Heart left ventricle (tissue), 16 donors: ENCODE measurements around the gene TPD52L2. TPM values are rescaled to one million over a fixed set of nuclear protein-coding genes. Genes with fewer than 3 reads are reported as not detected.

ENCODE experiments used
- ATAC-seq, 4 donors: fragments of 200-7000 bp; cut with Tn5 transposase; one replicate each; pipeline ENCODE4 v1.9.1; 2020 to 2022; ENCODE audit warnings: moderate library complexity in 4 of 4, mild to moderate bottlenecking in 3 of 4, moderate number of reproducible peaks in 1 of 4
- DNase-seq, 5 donors: peaks; one replicate each; pipeline ENCODE4 v3.0.0-alpha.2; 2020
- H3K27ac ChIP-seq, 12 donors: fragments of 200-600 bp; sonication (generic) in 4 of 12; one replicate each; pipeline versions ENCODE4 v1.5.0 to v1.8.0; 2016 to 2022; ENCODE audit warnings: mild to moderate bottlenecking in 2 of 12
- H3K27me3 ChIP-seq, 9 donors: fragments of 200-600 bp; sonication (generic) in 2 of 9; one replicate each; pipeline versions ENCODE4 v1.5.1 to v1.8.0; 2016 to 2022; ENCODE audit warnings: mild to moderate bottlenecking in 3 of 9
- H3K36me3 ChIP-seq, 9 donors: fragments of 200-600 bp; sonication (generic) in 2 of 9; one replicate each; pipeline versions ENCODE4 v1.5.0 to v1.8.0; 2018 to 2022; ENCODE audit warnings: mild to moderate bottlenecking in 2 of 9
- H3K4me1 ChIP-seq, 12 donors: fragments of 200-600 bp; sonication (generic) in 4 of 12; one replicate each; pipeline versions ENCODE4 v1.5.0 to v1.8.0; 2016 to 2022; ENCODE audit warnings: mild to moderate bottlenecking in 3 of 12
- H3K4me3 ChIP-seq, 12 donors: fragments of 200-600 bp; sonication (generic) in 4 of 12; one replicate each; pipeline versions ENCODE4 v1.5.0 to v1.8.0; 2017 to 2022; ENCODE audit warnings: mild to moderate bottlenecking in 9 of 12, moderate library complexity in 4 of 12
- H3K9me3 ChIP-seq, 12 donors: fragments of 200-600 bp; sonication (generic) in 4 of 12; one replicate each; pipeline versions ENCODE4 v1.5.0 to v1.8.0; 2016 to 2022; ENCODE audit warnings: mild to moderate bottlenecking in 1 of 12
- POLR2A ChIP-seq, 2 donors: fragments of 450-650 bp; IDR thresholded peaks; one replicate each; pipeline ENCODE4 v1.6.1; 2017; ENCODE audit warnings: antibody characterized with exemption in 2 of 2, mild to moderate bottlenecking in 2 of 2, moderate library complexity in 2 of 2
- WGBS, 4 donors: extraction: QIAGEN DNeasy Blood & Tissue Kit in 2 of 4; methylation state at CpG; one replicate each; pipeline versions ENCODE4 v1.1.5 to v1.1.7; 2013 to 2018; 5-methylcytosine and 5-hydroxymethylcytosine counted together
- intact Hi-C, 10 donors: fragments of 100-400 bp; cut with DNase I; formaldehyde crosslinking; loops; one replicate each; pipeline versions ENCODE4 v1.11.1 to v1.14.2; 2022
- polyA plus RNA-seq, 2 donors: library from polyadenylated mRNA; stranded (reverse); fragments of 200-250 nt; gene quantifications; one replicate each; pipeline ENCODE4 v1.2.3, GENCODE V29; 2013
- total RNA-seq, 9 donors: library from RNA; depleted of rRNA in 2 of 9; stranded (reverse); fragments of >200 nt in 2 of 9; fragmentation: NEBNext Ultra II Directional in 3 of 9; extraction: Animal tissue kit (Norgen Biotek cat#: 25700) in 3 of 9; gene quantifications; one replicate each; pipeline versions ENCODE4 v1.1.0 to v1.2.4, GENCODE V29; 2016 to 2023
- TF ChIP-seq, protein P1 (sequence below), 12 donors: fragments of 200-600 bp; sonication (generic) in 4 of 12; IDR thresholded peaks; one replicate each; pipeline versions ENCODE4 v1.5.0 to v1.8.0; 2018 to 2022; ENCODE audit warnings: antibody characterized with exemption in 12 of 12, mild to moderate bottlenecking in 5 of 12
- donor health status: ischemic (EF 13 %, LVEDD 7.1; RV severe dilation, severe dysfunction).
- donor health status: healthy with polysubstance abuse.
- donor health status: DM: no; HTN: yes; CAD: no.
- donor health status: DM: no; HTN: no; CAD: no.
- donor health status: ischemic (EF 25% LVEDD 6.9; RV normal size, moderate dysfunction).
- donor health status: ischemic (EF 25% LVEDD 5.7; RV mildly dilated, moderate dysfunction).
- donor health status: healthy.
- donor health status: DM: yes; HTN: yes; CAD: no.
- donor health status: ischemic (EF 35%, LVEDD 5.7; RV mildly dilated, moderate dysfunction).
- donor health status: nonischemic (EF 11% LVEDD 7.7; RV severe dilation, severe dysfunction).
- donor health status: DM: yes; HTN: yes; CAD: no.
- donor health status: PGD.
- donor health status: ischemic (EF 29% LVEDD 5.4; RV normal size, mild dysfunction).
- donor health status: nonischemic (EF 23%, LVEDD 6.1; RV moderate dilation, normal function).

TPD52L2 gene
- total and polyA plus RNA-seq, 11 donors = 44.4 to 179 (median 72.2) TPM

DNA sequence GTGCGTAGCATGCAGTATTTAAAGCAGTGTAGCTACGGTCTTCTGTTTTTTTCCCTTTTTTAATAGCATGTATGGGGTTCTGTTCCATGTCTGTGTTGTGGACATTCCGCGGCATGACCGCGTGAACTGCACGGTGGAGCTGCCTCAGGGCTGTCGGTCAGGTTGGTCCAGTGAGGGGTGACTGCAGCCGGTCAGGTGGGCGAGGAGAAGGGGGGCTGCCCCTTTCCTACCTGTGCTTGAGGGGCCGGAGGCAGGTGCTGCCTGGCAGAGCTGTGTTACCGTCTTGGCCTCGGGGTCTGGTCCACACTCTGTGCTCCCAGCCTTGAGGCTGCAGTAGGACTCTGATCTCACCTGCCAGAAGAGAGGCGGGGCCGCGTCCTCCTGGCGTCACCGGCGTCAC lies 66.7 kb downstream of the TPD52L2 start:
- intact Hi-C loops = no loop called here
- TF ChIP-seq, protein P1, sequence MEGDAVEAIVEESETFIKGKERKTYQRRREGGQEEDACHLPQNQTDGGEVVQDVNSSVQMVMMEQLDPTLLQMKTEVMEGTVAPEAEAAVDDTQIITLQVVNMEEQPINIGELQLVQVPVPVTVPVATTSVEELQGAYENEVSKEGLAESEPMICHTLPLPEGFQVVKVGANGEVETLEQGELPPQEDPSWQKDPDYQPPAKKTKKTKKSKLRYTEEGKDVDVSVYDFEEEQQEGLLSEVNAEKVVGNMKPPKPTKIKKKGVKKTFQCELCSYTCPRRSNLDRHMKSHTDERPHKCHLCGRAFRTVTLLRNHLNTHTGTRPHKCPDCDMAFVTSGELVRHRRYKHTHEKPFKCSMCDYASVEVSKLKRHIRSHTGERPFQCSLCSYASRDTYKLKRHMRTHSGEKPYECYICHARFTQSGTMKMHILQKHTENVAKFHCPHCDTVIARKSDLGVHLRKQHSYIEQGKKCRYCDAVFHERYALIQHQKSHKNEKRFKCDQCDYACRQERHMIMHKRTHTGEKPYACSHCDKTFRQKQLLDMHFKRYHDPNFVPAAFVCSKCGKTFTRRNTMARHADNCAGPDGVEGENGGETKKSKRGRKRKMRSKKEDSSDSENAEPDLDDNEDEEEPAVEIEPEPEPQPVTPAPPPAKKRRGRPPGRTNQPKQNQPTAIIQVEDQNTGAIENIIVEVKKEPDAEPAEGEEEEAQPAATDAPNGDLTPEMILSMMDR (IDR thresholded peaks at IDR 0.05) = no peak
- TF ChIP-seq POLR2A (IDR thresholded peaks at IDR 0.05) = no peak
- DNase-seq (peak in 2 of 5 donors; percentile 30 to 40), ATAC-seq (peak in 1 of 4 donors; percentile 3)
- peaks cover 0 to 19% (median 4%) of the 10 kb centered on the region in 12 donors for H3K4me1 ChIP-seq
- no peaks in the 10 kb centered on the region for H3K9me3 ChIP-seq
- peak overlapping the region in 6 of 12 donors; percentile 44 to 81 (median 60) for H3K27ac ChIP-seq
- no peak overlapping the region for H3K4me3 ChIP-seq
- H3K36me3 ChIP-seq = peaks cover 6 to 95% (median 75%) of the 10 kb centered on the region in 9 donors
- 90 to 94% (median 92%) methylated on average over 18 to 19 of the region's 19 CpGs for WGBS, 4 donors
- no peaks in the 10 kb centered on the region for H3K27me3 ChIP-seq

DNA sequence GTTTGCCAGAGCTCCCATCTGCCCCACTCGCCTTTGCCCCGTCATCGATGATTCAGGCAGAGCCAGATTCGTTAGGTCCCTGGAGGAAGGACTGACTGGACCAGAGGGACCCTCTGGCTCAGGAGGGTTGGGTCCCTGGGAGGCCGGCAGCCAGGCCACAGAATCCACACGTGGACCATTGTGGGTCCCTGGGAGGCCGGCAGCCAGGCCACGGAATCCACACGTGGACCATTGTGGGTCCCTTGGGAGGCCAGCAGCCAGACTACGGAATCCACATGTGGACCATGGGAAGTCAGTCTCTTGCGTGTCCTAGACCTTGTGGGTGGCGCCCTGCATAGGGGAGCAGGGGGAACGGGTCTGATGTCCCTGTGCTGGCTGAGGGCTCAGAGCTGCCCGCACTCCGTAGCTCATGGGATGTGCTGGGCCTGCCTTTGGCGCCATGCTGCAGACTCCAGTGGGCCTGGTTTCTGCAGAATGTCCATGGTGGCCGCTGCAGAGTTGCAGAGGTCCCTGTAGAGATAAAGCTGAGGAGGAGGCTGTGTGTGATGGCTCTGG lies 67.6 kb downstream of the TPD52L2 start:
- 89 to 94% (median 91%) methylated on average over 9 to 17 of the region's 17 CpGs for WGBS, 4 donors
- intact Hi-C loops = no loop called here
- DNase-seq (peak in 2 of 5 donors; percentile 23 to 39), ATAC-seq (no peak)
- peak overlapping the region in 1 of 12 donors; percentile 81 for H3K27ac ChIP-seq
- no peaks in the 10 kb centered on the region for H3K9me3 ChIP-seq
- no peak for TF ChIP-seq POLR2A (IDR thresholded peaks at IDR 0.05)
- TF ChIP-seq, protein P1 (IDR thresholded peaks at IDR 0.05) = no peak
- H3K4me3 ChIP-seq = no peak overlapping the region
- H3K27me3 ChIP-seq = no peaks in the 10 kb centered on the region
- H3K36me3 ChIP-seq = peaks cover 6 to 94% (median 80%) of the 10 kb centered on the region in 9 donors
- peaks cover 0 to 19% (median 4%) of the 10 kb centered on the region in 12 donors for H3K4me1 ChIP-seq

DNA sequence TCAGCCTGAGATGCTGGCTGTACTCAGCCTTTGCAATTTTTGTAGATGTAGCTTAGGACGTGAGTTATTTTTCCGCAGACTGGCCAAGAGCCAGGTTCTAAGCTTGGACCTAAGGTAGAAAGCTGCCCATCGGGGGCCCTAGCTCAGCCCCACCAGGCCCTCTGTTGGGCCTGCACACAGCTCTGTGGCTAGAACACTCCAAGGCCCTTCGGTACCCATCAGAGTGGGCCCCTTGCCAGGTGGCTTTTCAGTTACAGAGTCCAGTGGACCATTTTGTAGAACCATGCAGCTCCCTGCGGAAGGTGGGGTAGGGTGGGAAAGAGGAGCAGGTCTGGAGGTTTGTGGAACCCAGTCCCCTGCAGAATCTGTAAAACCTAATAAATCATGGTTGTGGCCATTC lies 68.6 kb downstream of the TPD52L2 start:
- ATAC-seq (no peak), DNase-seq (peak in 3 of 5 donors; percentile 20 to 31 (median 24))
- Histone ChIP-seq H3K27ac (peak overlapping the region in 1 of 12 donors; percentile 81), H3K27me3 (no peaks in the 10 kb centered on the region), H3K36me3 (peaks cover 6 to 90% (median 78%) of the 10 kb centered on the region in 9 donors), H3K4me3 (no peak overlapping the region), H3K9me3 (no peaks in the 10 kb centered on the region), H3K4me1 (peaks cover 0 to 16% (median 4%) of the 10 kb centered on the region in 12 donors)
- WGBS, 4 donors = 49 to 70% (median 64%) methylated on average over 4 to 5 of the region's 5 CpGs
- TF ChIP-seq, protein P1 (IDR thresholded peaks at IDR 0.05) = no peak
- TF ChIP-seq POLR2A (IDR thresholded peaks at IDR 0.05) = no peak
- intact Hi-C loops = no loop called here

DNA sequence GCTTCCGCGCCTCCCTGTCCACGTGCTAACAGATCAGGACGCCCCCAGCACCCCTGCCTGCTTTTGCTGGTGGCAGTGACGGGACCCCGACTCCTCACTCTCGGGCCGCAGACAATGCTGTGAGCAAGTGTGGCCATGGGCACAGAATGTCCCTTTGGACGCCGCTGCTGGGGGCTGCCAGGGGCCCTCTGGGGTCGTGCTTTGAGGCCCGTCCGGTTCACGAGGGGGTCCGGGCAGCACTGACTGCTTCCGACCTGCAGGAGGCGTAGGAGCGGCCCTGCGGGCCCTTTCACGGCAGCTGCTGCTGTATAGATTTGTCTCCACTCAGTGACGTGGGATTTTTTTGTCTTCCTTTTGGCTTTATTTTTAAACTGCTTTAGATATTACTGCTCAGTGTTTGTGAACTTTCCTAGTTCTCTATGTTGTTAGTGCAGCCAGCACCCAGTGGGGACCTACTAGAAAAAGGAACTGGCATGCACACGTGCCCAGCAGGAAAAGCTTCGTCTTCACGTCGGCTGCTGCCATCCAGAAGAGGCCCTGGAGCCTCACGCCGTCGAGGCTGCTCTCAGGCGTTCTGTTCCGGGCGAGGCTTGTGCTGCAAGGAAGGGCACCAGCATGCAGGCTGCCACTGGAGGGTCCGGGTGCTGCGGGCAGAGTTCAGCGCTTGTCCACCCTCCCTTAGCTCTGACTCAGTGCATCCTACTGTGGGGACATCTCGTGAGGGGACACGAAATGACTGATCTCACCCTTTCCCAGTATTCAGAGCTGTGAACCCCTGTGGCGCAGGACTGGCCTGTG lies 69.4 kb downstream of the TPD52L2 start:
- ATAC-seq (no peak), DNase-seq (peak in 2 of 5 donors; percentile 30 to 50)
- H3K27ac ChIP-seq = peak overlapping the region in 1 of 12 donors; percentile 0
- intact Hi-C loops = no loop called here
- H3K4me3 ChIP-seq = no peak overlapping the region
- peaks cover 6 to 90% (median 78%) of the 10 kb centered on the region in 9 donors for H3K36me3 ChIP-seq
- no peaks in the 10 kb centered on the region for H3K27me3 ChIP-seq
- TF ChIP-seq, protein P1 (IDR thresholded peaks at IDR 0.05) = peak in 10 of 12 donors; percentile 7 to 35 (median 18)
- no peak for TF ChIP-seq POLR2A (IDR thresholded peaks at IDR 0.05)
- WGBS, 4 donors = 74 to 82% (median 78%) methylated on average over 37 of the region's 37 CpGs
- H3K4me1 ChIP-seq = peaks cover 0 to 16% (median 4%) of the 10 kb centered on the region in 12 donors
- no peaks in the 10 kb centered on the region for H3K9me3 ChIP-seq
